NCI-H146 treated with DMSO at 0.1 percent for 48 hours (cell line): Measurements from ENCODE around the gene CYP26C1.

Source experiments
- DNase-seq: peaks from one replicate; lab custom pipeline; 2025; ENCODE audit not compliant: unreplicated experiment; lab: John Stamatoyannopoulos, UW

CYP26C1 gene

DNA sequence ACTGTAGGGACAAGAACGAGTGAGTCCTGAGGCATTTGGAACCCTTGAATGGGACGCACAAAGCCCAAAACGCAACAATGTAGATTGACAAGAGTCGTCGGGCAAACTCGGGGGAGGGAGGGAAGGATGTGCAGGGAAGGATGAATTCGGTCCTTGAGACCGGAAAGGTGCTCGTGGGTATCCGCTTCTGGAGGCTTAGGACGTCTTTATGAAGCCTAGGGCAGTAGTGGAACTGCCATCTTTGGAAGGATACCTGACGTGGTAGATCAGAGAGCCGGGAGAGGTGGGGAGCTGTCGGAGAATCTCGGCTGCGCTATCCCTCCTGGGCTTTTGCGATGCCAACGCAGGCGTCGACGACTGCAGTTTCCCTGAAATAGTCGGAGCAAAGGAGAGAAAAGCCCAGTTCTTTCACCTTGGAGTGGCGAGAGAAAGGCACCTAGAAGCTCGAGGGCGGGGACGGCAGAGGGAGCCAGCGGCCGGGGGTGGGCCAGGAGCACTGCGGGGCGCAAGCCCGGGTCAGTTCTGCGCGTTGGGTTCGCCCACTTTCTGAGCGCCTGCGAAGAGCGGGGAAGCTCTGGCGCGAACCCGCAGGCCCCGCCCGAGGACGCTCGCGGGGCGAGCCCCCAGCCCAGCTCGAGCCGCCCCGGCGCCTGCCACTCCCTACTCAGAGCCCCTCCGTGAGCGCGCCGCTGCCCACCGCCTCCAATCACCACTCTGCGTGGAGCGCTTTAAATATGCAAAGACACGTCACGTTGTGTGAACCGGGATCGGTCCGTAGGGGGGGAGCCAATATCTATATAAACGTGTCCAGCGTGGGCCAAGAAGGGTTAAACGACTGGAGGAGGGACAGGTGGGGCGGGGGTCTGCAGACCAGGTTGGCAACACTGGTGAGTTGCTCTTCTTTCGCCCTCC, at the start of gene CYP26C1:
CYP26C1 (plus strand) TSS at position 824 of the 912 bp plus-strand sequence. CDS start 466 bp downstream, outside the sequence.
- DNase-seq: no peak

GRCh38 chr10:93015722-93016121, 44.9 kb upstream of the CYP26C1 start:
- DNase-seq: no peak

DNA sequence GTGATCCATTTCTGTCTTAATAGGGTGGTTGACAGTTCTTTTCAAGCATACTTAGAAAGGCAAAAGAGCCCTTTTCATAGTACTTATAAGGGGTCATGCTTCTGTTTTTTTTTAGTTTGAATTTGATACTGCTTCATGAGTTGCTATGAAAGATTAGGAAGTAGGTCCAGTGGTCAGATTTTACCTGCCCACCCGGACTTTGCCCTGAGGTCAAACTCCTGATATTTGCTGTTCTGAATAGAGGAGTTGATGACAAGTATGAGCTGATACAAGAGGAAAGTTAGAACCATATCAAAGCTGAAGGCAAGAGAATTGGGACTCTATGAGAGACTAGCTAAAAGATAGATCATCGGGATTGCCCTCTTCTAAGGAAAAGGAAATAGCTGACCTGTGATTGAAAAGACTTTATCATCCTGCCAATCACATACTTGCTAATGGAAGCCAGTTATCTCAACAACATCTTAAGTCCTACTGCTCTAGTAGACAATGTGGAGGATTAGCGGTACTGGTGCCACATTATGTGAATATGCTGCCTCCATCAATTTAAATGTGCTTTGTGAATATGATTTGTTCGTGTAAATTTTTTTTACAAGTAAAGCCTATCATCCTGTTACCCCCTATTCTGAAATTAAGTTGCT, 37.5 kb upstream of the CYP26C1 start:
- no peak for DNase-seq

GRCh38 chr10:93026072-93026471, 34.5 kb upstream of the CYP26C1 start:
- no peak for DNase-seq

- DNase-seq: no peak
These were observed 33.1 kb upstream of the CYP26C1 start for GRCh38 chr10:93027508-93027907.

GRCh38 chr10:93028883-93029282, 31.7 kb upstream of the CYP26C1 start:
- DNase-seq: no peak

- no peak for DNase-seq
These were observed 30.2 kb upstream of the CYP26C1 start for GRCh38 chr10:93030409-93030808.

DNA sequence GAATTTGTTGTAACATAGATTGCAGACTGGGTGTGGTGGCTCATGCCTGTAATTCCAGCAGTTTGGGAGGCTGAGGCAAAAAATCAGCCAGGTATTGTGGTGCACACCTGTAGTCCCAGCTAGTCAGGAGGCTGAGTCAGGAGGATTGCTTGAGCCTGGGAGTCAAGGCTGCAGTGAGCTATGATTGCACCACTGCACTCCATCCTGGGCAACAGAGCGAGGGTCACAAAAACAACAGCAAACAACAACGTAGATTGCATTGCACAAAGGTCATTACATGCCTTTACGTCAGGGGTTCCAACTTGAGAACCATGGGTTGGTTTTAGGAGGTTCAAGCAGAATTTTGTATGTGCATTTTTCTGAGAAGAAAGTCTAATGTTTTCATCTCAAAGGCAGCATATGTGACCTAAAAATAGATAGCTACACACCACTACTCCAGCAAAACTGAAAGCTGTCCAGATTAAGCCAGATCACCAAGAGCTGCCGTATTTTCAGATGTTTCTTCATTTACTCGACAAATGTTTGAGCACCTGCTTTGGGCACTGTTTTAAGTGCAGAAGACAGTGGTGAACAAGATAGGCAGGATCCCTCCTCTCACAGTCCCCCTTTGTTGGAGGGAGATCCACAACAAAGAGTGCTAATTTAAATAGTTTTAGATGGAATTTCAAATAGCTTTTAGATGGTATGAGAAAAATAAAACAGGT, 28.3 kb upstream of the CYP26C1 start:
- DNase-seq: no peak

- DNase-seq: no peak
These were observed 27.8 kb upstream of the CYP26C1 start for GRCh38 chr10:93032809-93033137.

DNA sequence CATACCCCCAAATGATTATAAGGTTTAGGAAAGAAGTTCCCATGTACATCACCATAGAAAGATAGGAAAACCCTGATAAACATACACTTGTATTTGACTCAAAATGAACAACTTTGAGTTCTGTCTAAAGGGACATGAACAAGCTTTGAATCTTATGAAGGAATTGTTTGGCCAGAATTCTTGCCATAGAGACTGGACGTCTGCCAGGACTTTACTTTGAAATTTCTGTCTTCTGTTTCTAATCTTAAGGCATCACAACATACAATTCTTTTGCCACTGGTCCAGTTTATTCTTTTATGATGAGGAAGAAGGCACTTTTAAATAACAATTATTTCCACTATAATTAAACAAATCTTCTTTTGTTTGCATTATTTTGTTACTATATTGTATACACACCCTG, 26.2 kb upstream of the CYP26C1 start:
- no peak for DNase-seq

DNA sequence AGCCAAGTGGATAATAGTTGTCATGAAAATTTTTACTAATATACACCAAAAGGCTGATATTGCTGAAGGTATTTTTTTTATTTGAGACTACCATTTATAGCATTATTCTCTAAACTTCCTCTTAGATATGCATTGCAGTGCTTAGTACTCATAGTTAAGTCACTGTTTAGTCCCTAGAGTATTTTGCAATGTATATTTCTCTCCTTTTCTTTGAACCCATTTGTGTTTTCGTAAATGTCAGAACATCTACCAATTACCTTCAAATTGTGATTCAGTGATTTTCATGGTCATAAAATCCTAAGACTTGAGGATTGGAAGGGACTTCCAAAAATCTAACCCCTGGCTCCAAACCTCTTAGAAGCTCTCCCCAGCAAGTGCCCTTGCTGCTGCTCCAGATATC, 21.5 kb upstream of the CYP26C1 start:
- DNase-seq: no peak

- no peak for DNase-seq
These were observed 20.9 kb upstream of the CYP26C1 start for GRCh38 chr10:93039721-93040120.

DNA sequence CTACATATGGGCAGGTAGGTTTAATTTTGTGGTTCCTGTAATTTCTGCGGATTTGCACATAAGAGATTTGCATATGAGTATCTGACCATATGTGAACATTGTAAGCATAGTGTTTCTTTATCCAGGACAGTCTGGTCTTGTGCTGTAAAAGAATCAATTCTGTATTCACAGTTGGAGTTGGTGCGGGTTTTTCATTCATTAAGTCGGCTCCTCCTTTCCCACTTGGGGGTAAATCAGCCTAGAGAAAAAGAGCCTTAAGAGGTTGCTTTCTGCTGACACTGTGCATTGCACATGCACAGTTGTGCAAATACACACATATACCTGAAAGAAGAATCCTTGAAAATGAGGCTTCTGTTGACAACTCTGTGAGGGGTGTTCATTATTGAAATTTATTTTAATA, 6.1 kb upstream of the CYP26C1 start:
- no peak for DNase-seq

DNA sequence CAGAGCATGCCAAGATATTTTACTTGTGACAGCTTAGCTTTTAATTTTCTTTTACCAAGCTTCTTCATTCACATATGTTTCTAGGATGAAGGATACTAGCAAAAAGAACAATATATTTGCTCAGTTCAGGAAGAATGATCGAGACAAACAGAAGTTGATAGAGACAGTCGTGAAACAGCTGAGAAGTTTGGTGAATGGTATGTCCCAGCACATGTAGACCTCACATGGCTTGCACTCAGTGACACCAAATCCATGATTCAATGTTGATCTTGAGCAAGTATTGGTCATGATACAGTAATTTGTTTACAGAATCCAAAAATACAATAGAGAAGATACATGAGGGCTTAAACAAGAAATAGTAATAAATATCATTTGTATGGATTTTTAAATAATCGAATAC, 2.5 kb upstream of the CYP26C1 start:
- DNase-seq: no peak

DNA sequence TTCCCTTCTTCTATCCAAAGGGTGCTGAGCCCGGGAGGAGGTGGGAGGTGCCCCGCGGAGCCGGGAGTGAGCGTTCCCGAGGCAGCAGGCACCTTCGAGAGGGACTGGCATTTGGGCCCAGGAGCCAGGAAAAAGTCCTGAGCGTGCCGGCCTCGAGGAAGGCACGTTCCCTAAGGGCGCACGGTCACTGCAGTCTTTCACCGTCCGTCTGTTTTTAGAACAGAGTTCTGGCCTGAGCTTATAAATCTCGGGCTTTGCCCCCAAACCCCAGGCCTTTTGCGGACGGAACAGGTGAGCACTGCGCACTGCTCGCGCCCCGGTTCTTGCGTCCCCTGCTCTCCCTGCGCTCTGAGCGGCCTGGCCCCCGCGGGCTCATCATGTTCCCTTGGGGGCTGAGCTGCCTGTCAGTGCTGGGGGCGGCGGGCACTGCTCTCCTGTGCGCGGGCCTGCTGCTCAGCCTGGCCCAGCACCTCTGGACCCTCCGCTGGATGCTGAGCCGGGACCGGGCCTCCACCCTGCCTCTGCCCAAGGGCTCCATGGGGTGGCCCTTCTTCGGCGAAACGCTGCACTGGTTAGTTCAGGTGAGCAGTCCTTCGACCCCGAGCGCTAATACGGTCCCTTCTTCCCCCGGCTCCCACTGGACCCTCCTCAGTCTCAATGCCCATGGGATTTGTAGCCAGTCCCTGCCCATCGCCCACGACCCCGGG, 442 bp downstream of the CYP26C1 start:
- no peak for DNase-seq

DNA sequence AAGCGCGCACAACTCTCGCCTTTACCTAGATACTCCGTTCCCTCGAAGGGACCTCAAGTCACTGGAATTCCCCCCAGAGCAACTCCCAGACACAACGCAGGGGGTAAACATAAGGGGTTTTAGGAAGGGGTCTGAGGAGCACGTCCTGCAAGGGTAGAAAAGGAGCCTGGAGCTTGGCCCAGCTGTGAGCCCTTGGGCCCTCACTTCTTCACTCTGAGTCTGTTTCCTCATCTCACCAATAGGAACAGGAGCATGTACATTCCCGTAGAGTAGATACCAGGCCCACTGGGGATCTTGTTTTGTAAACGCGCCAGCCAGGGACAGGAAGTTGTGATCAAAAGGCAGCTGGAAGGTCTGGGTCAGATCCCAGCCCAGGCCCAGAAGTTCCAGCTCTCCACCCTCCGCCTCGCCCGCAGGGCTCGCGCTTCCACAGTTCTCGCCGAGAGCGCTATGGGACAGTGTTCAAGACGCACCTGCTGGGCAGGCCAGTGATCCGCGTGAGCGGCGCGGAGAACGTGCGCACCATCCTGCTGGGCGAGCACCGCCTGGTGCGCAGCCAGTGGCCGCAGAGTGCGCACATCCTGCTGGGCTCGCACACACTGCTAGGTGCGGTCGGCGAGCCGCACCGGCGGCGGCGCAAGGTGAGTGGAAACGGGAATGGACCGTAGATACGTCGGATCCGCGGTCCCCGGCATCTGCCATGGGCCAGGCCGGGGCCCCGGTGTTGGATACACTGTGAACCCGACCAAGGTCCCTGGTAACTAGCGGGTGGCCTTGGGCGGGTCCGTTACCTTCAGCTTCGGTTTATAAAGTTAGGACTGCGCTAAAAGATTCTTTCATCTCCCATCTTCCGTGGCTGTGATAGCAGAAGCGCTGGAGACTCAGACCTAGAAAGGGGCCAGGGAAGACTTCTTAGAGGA, 1.3 kb downstream of the CYP26C1 start:
- no peak for DNase-seq

DNA sequence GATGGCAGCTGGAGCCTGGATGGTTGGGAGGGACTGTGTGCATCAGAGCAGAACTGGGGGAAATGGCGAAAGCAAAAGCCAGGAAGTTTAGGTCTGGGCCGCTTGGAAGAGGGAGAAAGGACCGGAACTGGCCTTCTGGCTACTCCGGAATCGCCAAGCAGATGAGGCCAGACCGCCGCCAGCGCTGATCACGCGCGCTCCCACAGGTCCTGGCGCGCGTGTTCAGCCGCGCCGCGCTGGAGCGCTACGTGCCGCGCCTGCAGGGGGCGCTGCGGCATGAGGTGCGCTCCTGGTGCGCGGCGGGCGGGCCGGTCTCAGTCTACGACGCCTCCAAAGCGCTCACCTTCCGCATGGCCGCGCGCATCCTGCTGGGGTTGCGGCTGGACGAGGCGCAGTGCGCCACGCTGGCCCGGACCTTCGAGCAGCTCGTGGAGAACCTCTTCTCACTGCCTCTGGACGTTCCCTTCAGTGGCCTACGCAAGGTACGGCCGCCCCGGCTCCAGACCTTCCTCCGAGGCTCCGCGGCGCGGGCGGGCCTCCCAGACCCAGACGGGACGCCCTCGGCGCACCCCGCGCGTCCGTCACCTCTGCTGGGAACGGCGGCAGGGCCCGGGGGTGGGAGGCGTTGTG, 2.0 kb downstream of the CYP26C1 start:
- DNase-seq: no peak

GRCh38 chr10:93063144-93063976, 2.8 kb downstream of the CYP26C1 start:
- no peak for DNase-seq
